Epithelial cell of prostate (primary cell): ENCODE measurements around the gene ATP2B1.
A peak's percentile ranks its signal among the peaks of the same experiment; 100 is the strongest.
"Not testable (repeated sequence)": the region's sequence is repeated elsewhere in the genome, so short reads cannot be mapped to it uniquely, and the experiment has no call there.

Source experiments
- DNase-seq: peaks from one replicate; pipeline ENCODE4 v3.0.0-alpha.2; 2011; ENCODE audit warnings: low read depth, low spot score
- H3K27ac ChIP-seq: fragments of 450-650 bp; 2 replicates; pipeline ENCODE4 v1.5.1; 2017; ENCODE audit warnings: mild to moderate bottlenecking

ATP2B1 gene

GRCh38 chr12:89708565-89709156 is at the start of gene ATP2B1:
ATP2B1 (minus strand) TSS chr12:89708838; CDS start chr12:89655886, 52,952 bp downstream.
- DNase-seq, result peak; percentile 45
- H3K27ac ChIP-seq, result peak within 1 kb of the TSS; percentile 94

- H3K27ac ChIP-seq, result peak overlapping the region; percentile 93
- not testable (repeated sequence) for DNase-seq
Observed at GRCh38 chr12:89757987-89758386, 49.3 kb upstream of the ATP2B1 start.

GRCh38 chr12:89756585-89757398 is 48.2 kb upstream of the ATP2B1 start:
- peak overlapping the region; percentile 93 for H3K27ac ChIP-seq
- DNase-seq, result peak; percentile 98

- H3K27ac ChIP-seq, result peak overlapping the region; percentile 93
- no peak for DNase-seq
Observed at GRCh38 chr12:89756194-89756584, 47.6 kb upstream of the ATP2B1 start.

- no peak for DNase-seq
- H3K27ac ChIP-seq, result no peak overlapping the region
Observed at GRCh38 chr12:89753997-89754396, 45.4 kb upstream of the ATP2B1 start.

- no peak overlapping the region for H3K27ac ChIP-seq
- DNase-seq, result no peak
Observed at GRCh38 chr12:89752341-89752740, 43.7 kb upstream of the ATP2B1 start.

- no peak for DNase-seq
- H3K27ac ChIP-seq, result no peak overlapping the region
Observed at GRCh38 chr12:89750389-89751351, 42.0 kb upstream of the ATP2B1 start.

GRCh38 chr12:89748791-89749190 is 40.2 kb upstream of the ATP2B1 start:
- DNase-seq, result no peak
- no peak overlapping the region for H3K27ac ChIP-seq

- no peak for DNase-seq
- H3K27ac ChIP-seq, result no peak overlapping the region
Observed at GRCh38 chr12:89745286-89745685, 36.6 kb upstream of the ATP2B1 start.

- no peak for DNase-seq
Observed at GRCh38 chr12:89742337-89743022, 33.8 kb upstream of the ATP2B1 start.

GRCh38 chr12:89740943-89741342 is 32.3 kb upstream of the ATP2B1 start:
- no peak for DNase-seq
- no peak overlapping the region for H3K27ac ChIP-seq

More at GRCh38 chr12:89742337-89743022, 33.8 kb upstream of the ATP2B1 start:
- H3K27ac ChIP-seq, result no peak overlapping the region

- no peak overlapping the region for H3K27ac ChIP-seq
- no peak for DNase-seq
Observed at GRCh38 chr12:89736995-89737394, 28.4 kb upstream of the ATP2B1 start.

- DNase-seq, result peak; percentile 60
Observed at GRCh38 chr12:89733579-89734201, 25.1 kb upstream of the ATP2B1 start.

GRCh38 chr12:89732522-89732921 is 23.9 kb upstream of the ATP2B1 start:
- peak overlapping the region; percentile 86 for H3K27ac ChIP-seq
- no peak for DNase-seq

More at GRCh38 chr12:89733579-89734201, 25.1 kb upstream of the ATP2B1 start:
- peak overlapping the region; percentile 86 for H3K27ac ChIP-seq

- H3K27ac ChIP-seq, result peak overlapping the region; percentile 86
Observed at GRCh38 chr12:89731614-89732013, 23.0 kb upstream of the ATP2B1 start.

GRCh38 chr12:89731089-89731488 is 22.5 kb upstream of the ATP2B1 start:
- DNase-seq, result no peak
- peak overlapping the region; percentile 86 for H3K27ac ChIP-seq

More at GRCh38 chr12:89731614-89732013, 23.0 kb upstream of the ATP2B1 start:
- DNase-seq, result no peak

GRCh38 chr12:89729946-89730459 is 21.4 kb upstream of the ATP2B1 start:
- H3K27ac ChIP-seq, result no peak overlapping the region
- no peak for DNase-seq

GRCh38 chr12:89723276-89723675 is 14.6 kb upstream of the ATP2B1 start:
- H3K27ac ChIP-seq, result no peak overlapping the region
- DNase-seq, result no peak

GRCh38 chr12:89721291-89721987 is 12.8 kb upstream of the ATP2B1 start:
- DNase-seq, result no peak
- no peak overlapping the region for H3K27ac ChIP-seq
